PC-3 (cell line): ENCODE measurements around the gene NIM1K. TPM values are rescaled to one million over a fixed set of nuclear protein-coding genes. Genes with fewer than 3 reads are reported as not detected.
"Not testable (repeated sequence)": the region's sequence is repeated elsewhere in the genome, so short reads cannot be mapped to it uniquely, and the experiment has no call there.

ENCODE experiments used
- ATAC-seq: fragments of 200-7000 bp; cut with Tn5 transposase; 2 replicates; pipeline ENCODE4 v1.9.1; 2020; ENCODE audit warnings: mild to moderate bottlenecking, moderate library complexity
- BruUV-seq: library from RNA; stranded (reverse); fragments of 400-500 nt; replicated peaks from 2 replicates; lab custom pipeline; 2021; lab: Mats Ljungman, UMichigan
- CTCF ChIA-PET: fragments of 300-600 bp; sonication (Branson Sonifier 250); formaldehyde crosslinking; loops from one replicate; lab custom pipeline; 2022; ENCODE audit warnings: antibody characterized with exemption; lab: Charles Lee
- POLR2A ChIA-PET: fragments of 300-600 bp; sonication (Branson Sonifier 250); formaldehyde crosslinking; loops from one replicate; lab custom pipeline; 2022; ENCODE audit warnings: antibody characterized with exemption; ENCODE audit not compliant: unreplicated experiment; lab: Charles Lee
- DNase-seq: peaks from one replicate; pipeline ENCODE4 v3.0.0-alpha.2; 2015
- H2AFZ ChIP-seq: fragments of 300-600 bp; sonication (generic); 2 replicates; pipeline ENCODE4 v1.6.0; 2016; ENCODE audit warnings: antibody characterized with exemption, low read length
- H3F3A ChIP-seq: fragments of 300-600 bp; sonication (generic); one replicate; pipeline ENCODE4 v1.6.0; 2017; ENCODE audit warnings: antibody characterized with exemption, low read length, control low read depth, mild to moderate bottlenecking; ENCODE audit not compliant: unreplicated experiment
- H3K27ac ChIP-seq: fragments of 300-600 bp; sonication (generic); 2 replicates; pipeline ENCODE4 v1.5.1; 2016; ENCODE audit warnings: mild to moderate bottlenecking, low read length
- H3K27me3 ChIP-seq: fragments of 300-600 bp; sonication (generic); 2 replicates; pipeline ENCODE4 v1.6.1; 2016; ENCODE audit warnings: low read length, mixed read lengths
- H3K36me3 ChIP-seq: fragments of 300-600 bp; sonication (generic); 2 replicates; pipeline ENCODE4 v1.6.1; 2016; ENCODE audit warnings: low read depth, mixed run types, low read length, mixed read lengths
- H3K4me1 ChIP-seq: fragments of 300-600 bp; sonication (generic); 2 replicates; pipeline ENCODE4 v1.5.1; 2016; ENCODE audit warnings: low read length; ENCODE audit not compliant: insufficient read depth
- H3K4me2 ChIP-seq: fragments of 300-600 bp; sonication (generic); 2 replicates; pipeline ENCODE4 v1.6.0; 2016; ENCODE audit warnings: low read length
- H3K4me3 ChIP-seq: fragments of 300-600 bp; sonication (generic); 2 replicates; pipeline ENCODE4 v1.5.1; 2016; ENCODE audit warnings: mild to moderate bottlenecking, low read length, mixed read lengths
- H3K79me2 ChIP-seq: fragments of 300-600 bp; sonication (generic); 2 replicates; pipeline ENCODE4 v1.6.1; 2017; ENCODE audit warnings: low read length, mixed read lengths
- H3K9ac ChIP-seq: fragments of 300-600 bp; sonication (generic); 2 replicates; pipeline ENCODE4 v1.6.0; 2016; ENCODE audit warnings: mild to moderate bottlenecking, low read length
- H3K9me2 ChIP-seq: fragments of 300-600 bp; sonication (generic); replicated peaks from 2 replicates; pipeline ENCODE4 v1.6.1; 2016; ENCODE audit warnings: mixed run types, low read length, mixed read lengths
- H3K9me3 ChIP-seq: fragments of 300-600 bp; sonication (generic); 2 replicates; pipeline ENCODE4 v1.6.1; 2016; ENCODE audit warnings: low read length, mixed read lengths
- H4K20me1 ChIP-seq: fragments of 300-600 bp; sonication (generic); 2 replicates; pipeline ENCODE4 v1.6.1; 2016; ENCODE audit warnings: low read length, mixed read lengths
- EZH2 ChIP-seq: fragments of 300-600 bp; sonication (generic); IDR thresholded peaks from one replicate; pipeline ENCODE4 v1.6.1; 2017; ENCODE audit warnings: antibody characterized with exemption, mild to moderate bottlenecking, low read length; ENCODE audit not compliant: unreplicated experiment
- EZH2phosphoT487 ChIP-seq: fragments of 300-600 bp; sonication (generic); IDR thresholded peaks from 2 replicates; pipeline ENCODE4 v1.6.1; 2018; ENCODE audit warnings: mild to moderate bottlenecking, antibody characterized with exemption, low read length, borderline replicate concordance
- intact Hi-C: fragments of 100-400 bp; cut with micrococcal nuclease; formaldehyde crosslinking; loops from 2 replicates; pipeline ENCODE4 v1.9.0; 2023
- total RNA-seq: library from RNA; depleted of rRNA; stranded (reverse); fragments of >200 nt; gene quantifications from 2 replicates; pipeline ENCODE4 v1.2.3, GENCODE V29; 2014
- TF ChIP-seq, protein P1 (sequence below): fragments of 300-600 bp; sonication (generic); conservative IDR thresholded peaks from 2 replicates; pipeline ENCODE4 v1.5.1; 2017; ENCODE audit warnings: antibody characterized with exemption, low read depth, mild to moderate bottlenecking, low read length

NIM1K gene
- total RNA-seq, 1 experiment from 2014 or later, result 0.26 TPM

GRCh38 chr5:43157068-43157467 is 35.0 kb upstream of the NIM1K start:
- Histone ChIP-seq H3K79me2 (peaks cover 8% of the 10 kb centered on the region; the same call in 1 of the 2 replicates), H2AFZ (no peak overlapping the region), H3K4me1 (no peaks in the 10 kb centered on the region), H3K9me2 (no peaks in the 10 kb centered on the region), H3K9me3 (no peaks in the 10 kb centered on the region), H3K36me3 (peaks cover 25% of the 10 kb centered on the region), H3K4me3 (no peak overlapping the region), H3K27ac (no peak overlapping the region), H3K9ac (no peak overlapping the region), H3F3A (no peaks in the 10 kb centered on the region), H3K27me3 (no peaks in the 10 kb centered on the region), H4K20me1 (no peaks in the 10 kb centered on the region), H3K4me2 (no peak overlapping the region)
- CTCF ChIA-PET, result no interaction called here
- no TSS peak for BruUV-seq
- ATAC-seq, result no peak
- no peak for TF ChIP-seq EZH2
- TF ChIP-seq, protein P1, sequence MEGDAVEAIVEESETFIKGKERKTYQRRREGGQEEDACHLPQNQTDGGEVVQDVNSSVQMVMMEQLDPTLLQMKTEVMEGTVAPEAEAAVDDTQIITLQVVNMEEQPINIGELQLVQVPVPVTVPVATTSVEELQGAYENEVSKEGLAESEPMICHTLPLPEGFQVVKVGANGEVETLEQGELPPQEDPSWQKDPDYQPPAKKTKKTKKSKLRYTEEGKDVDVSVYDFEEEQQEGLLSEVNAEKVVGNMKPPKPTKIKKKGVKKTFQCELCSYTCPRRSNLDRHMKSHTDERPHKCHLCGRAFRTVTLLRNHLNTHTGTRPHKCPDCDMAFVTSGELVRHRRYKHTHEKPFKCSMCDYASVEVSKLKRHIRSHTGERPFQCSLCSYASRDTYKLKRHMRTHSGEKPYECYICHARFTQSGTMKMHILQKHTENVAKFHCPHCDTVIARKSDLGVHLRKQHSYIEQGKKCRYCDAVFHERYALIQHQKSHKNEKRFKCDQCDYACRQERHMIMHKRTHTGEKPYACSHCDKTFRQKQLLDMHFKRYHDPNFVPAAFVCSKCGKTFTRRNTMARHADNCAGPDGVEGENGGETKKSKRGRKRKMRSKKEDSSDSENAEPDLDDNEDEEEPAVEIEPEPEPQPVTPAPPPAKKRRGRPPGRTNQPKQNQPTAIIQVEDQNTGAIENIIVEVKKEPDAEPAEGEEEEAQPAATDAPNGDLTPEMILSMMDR, result no peak
- DNase-seq, result no peak
- intact Hi-C loops, result no loop called here
- POLR2A ChIA-PET, result no interaction called here

GRCh38 chr5:43161244-43161643 is 30.8 kb upstream of the NIM1K start:
- no peak overlapping the region for H3K4me2 ChIP-seq
- no peak for DNase-seq
- H3K36me3 ChIP-seq, result peaks cover 37% of the 10 kb centered on the region
- no peak for TF ChIP-seq EZH2phosphoT487
- no peak for TF ChIP-seq EZH2
- TF ChIP-seq, protein P1, result no peak
- intact Hi-C loops, result no loop called here
- TSS peak; percentile 31 for BruUV-seq
- H3K79me2 ChIP-seq, result no peaks in the 10 kb centered on the region
- no peak overlapping the region for H2AFZ ChIP-seq
- no peaks in the 10 kb centered on the region for H3K27me3 ChIP-seq
- no peak overlapping the region for H3K4me3 ChIP-seq
- ChIA-PET CTCF (interaction anchor here (0.6 kb wide), 1 partner anchor 9 kb away, joined by 4 read pairs; no protein-coding TSS in a partner anchor), POLR2A (no interaction called here)
- H3K4me1 ChIP-seq, result no peaks in the 10 kb centered on the region
- no peak overlapping the region for H3K9ac ChIP-seq
- no peaks in the 10 kb centered on the region for H3K9me2 ChIP-seq
- no peaks in the 10 kb centered on the region for H4K20me1 ChIP-seq
- H3K27ac ChIP-seq, result no peak overlapping the region
- ATAC-seq, result no peak
- no peaks in the 10 kb centered on the region for H3F3A ChIP-seq
- H3K9me3 ChIP-seq, result no peaks in the 10 kb centered on the region

GRCh38 chr5:43164801-43165200 is 27.2 kb upstream of the NIM1K start:
- intact Hi-C loops, POLR2A ChIA-PET: not testable (repeated sequence)

More at GRCh38 chr5:43164801-43165200, 27.2 kb upstream of the NIM1K start:
- H3K9ac ChIP-seq, BruUV-seq, H3K4me2 ChIP-seq, H3K79me2 ChIP-seq, CTCF ChIA-PET, ATAC-seq, H3K4me3 ChIP-seq, H3K9me2 ChIP-seq, H3K27ac ChIP-seq, H3K27me3 ChIP-seq, H4K20me1 ChIP-seq, H3K9me3 ChIP-seq, DNase-seq, H2AFZ ChIP-seq, H3F3A ChIP-seq: not testable (repeated sequence)
- H3K4me1 ChIP-seq, result peaks cover 13% of the 10 kb centered on the region
- H3K36me3 ChIP-seq, result peaks cover 33% of the 10 kb centered on the region
